Ovary (tissue), 3 donors: ENCODE measurements around the gene AP5B1.

Experiments
- POLR2A ChIP-seq: fragments of 450-650 bp; IDR thresholded peaks from one replicate; pipeline ENCODE4 v1.6.1; 2017; ENCODE audit warnings: antibody characterized with exemption, mild to moderate bottlenecking, moderate library complexity
- TF ChIP-seq, protein P1 (sequence below), 3 donors: fragments of 450-650 bp in 2 of 3; fragments of 200-600 bp in 1 of 3; IDR thresholded peaks; one replicate each; pipeline versions ENCODE4 v1.5.1 to v1.8.0; 2016 to 2022; ENCODE audit warnings: antibody characterized with exemption in 3 of 3, mild to moderate bottlenecking in 1 of 3
- donor health status: DM: no; HTN: no; CAD: no.

- TF ChIP-seq POLR2A = no peak
- TF ChIP-seq, protein P1, sequence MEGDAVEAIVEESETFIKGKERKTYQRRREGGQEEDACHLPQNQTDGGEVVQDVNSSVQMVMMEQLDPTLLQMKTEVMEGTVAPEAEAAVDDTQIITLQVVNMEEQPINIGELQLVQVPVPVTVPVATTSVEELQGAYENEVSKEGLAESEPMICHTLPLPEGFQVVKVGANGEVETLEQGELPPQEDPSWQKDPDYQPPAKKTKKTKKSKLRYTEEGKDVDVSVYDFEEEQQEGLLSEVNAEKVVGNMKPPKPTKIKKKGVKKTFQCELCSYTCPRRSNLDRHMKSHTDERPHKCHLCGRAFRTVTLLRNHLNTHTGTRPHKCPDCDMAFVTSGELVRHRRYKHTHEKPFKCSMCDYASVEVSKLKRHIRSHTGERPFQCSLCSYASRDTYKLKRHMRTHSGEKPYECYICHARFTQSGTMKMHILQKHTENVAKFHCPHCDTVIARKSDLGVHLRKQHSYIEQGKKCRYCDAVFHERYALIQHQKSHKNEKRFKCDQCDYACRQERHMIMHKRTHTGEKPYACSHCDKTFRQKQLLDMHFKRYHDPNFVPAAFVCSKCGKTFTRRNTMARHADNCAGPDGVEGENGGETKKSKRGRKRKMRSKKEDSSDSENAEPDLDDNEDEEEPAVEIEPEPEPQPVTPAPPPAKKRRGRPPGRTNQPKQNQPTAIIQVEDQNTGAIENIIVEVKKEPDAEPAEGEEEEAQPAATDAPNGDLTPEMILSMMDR (IDR thresholded peaks at IDR 0.05) = no peak
Observed at GRCh38 chr11:65829459-65829858, 48.7 kb upstream of the AP5B1 start.
